ENCODE data around the gene EPB41L4B. TPM values are rescaled to one million over a fixed set of nuclear protein-coding genes. Genes with fewer than 3 reads are reported as not detected.
A peak's percentile ranks its signal among the peaks of the same experiment; 100 is the strongest.

EPB41L4B gene
- total and polyA plus RNA-seq, 2 of the 4 experiments (the other 2 are of a cell fraction) = 0.36 to 0.54 TPM

- intact Hi-C loops (cut with micrococcal nuclease) = loop anchor here (2.0 to 10.0 kb wide), 4 partner anchors 138 to 388 kb away; partner anchors contain the start of genes ABITRAM, CTNNAL1, ELP1 and TMEM245
- H2BK20ac ChIP-seq (ENCODE audit: low read depth, low read length) = no peak overlapping the region
- no peak overlapping the region for H3K56ac ChIP-seq (ENCODE audit: extremely low read depth, insufficient read depth, low read length)
- H3K9me1 ChIP-seq (ENCODE audit: insufficient read depth, low read length) = no peaks in the 10 kb centered on the region; the same call in 1 of the 2 replicates
- 5% methylated on average over 25 of the region's 77 CpGs; no CpG with 5 or more reads in 1 of the 2 experiments for WGBS, 2 experiments (ENCODE audit: extremely low coverage in 2 of 2, insufficient read length in 1 of 2)
- in situ Hi-C loops (cut with MboI; ENCODE audit: low sequenced_read_pairs) = loop anchor here (10.0 to 25.0 kb wide), 3 partner anchors 133 to 426 kb away; no protein-coding TSS in a partner anchor
- H2BK120ac ChIP-seq (ENCODE audit: low read depth, low read length) = no peak overlapping the region
- no peak overlapping the region for H3K18ac ChIP-seq (ENCODE audit: low read depth, low read length)
- no peaks in the 10 kb centered on the region for H4K20me1 ChIP-seq (ENCODE audit: insufficient read depth, low read length)
- no peak overlapping the region for H2BK5ac ChIP-seq (ENCODE audit: low read depth, low read length, poor library complexity, severe bottlenecking)
- no peak overlapping the region for H3K27ac ChIP-seq (ENCODE audit: insufficient read depth, low read length)
- DNase-seq = no peak
- peak; percentile 64 for ATAC-seq (ENCODE audit: low read depth)
- H3K4me3 ChIP-seq (ENCODE audit: insufficient read depth, low read depth, low read length) = peak overlapping the region; percentile 45
- no peak overlapping the region for H2AK9ac ChIP-seq (replicated peaks; ENCODE audit: low read depth, low read length, poor library complexity)
- H3K9ac ChIP-seq (ENCODE audit: low read depth, low read length) = no peak overlapping the region
- H2AK5ac ChIP-seq (ENCODE audit: low read depth, low read length) = no peak overlapping the region
- H3K4me1 ChIP-seq (ENCODE audit: control insufficient read depth, insufficient read depth, low read length) = peaks cover 2% of the 10 kb centered on the region
- H4K5ac ChIP-seq (ENCODE audit: low read depth, low read length) = no peak overlapping the region
- no peak for TF ChIP-seq CTCF (conservative IDR thresholded peaks at IDR 0.05; ENCODE audit: low read depth, low read length)
- no peak for TF ChIP-seq ELK1 (IDR thresholded peaks at IDR 0.05; ENCODE audit: borderline replicate concordance, low read depth, low read length)
- TF ChIP-seq CEBPB (IDR thresholded peaks at IDR 0.05; ENCODE audit: low read depth, low read length) = no peak
- TF ChIP-seq RCOR1 (IDR thresholded peaks at IDR 0.05; ENCODE audit: insufficient replicate concordance, low read length) = no peak
- TF ChIP-seq CHD1 (IDR thresholded peaks at IDR 0.05; ENCODE audit: low read depth, low read length) = no peak
- no peak for TF ChIP-seq RFX5 (IDR thresholded peaks at IDR 0.05; ENCODE audit: low read depth, low read length)
- no peak for TF ChIP-seq MAZ (IDR thresholded peaks at IDR 0.05; ENCODE audit: borderline replicate concordance, low read depth, low read length)
- no peak for TF ChIP-seq BHLHE40 (IDR thresholded peaks at IDR 0.05; ENCODE audit: low read depth, low read length)
- TF ChIP-seq RAD21 (IDR thresholded peaks at IDR 0.05; ENCODE audit: low read length) = no peak
- TF ChIP-seq MAFK (IDR thresholded peaks at IDR 0.05; ENCODE audit: low read depth, low read length) = no peak
- no peak for TF ChIP-seq SMC3 (IDR thresholded peaks at IDR 0.05; ENCODE audit: low read depth, low read length)
- no peak for TF ChIP-seq NFE2L2 (IDR thresholded peaks at IDR 0.05; ENCODE audit: low read depth, low read length)
- TF ChIP-seq USF2 (IDR thresholded peaks at IDR 0.05; ENCODE audit: low read depth, low read length) = no peak
- no peak for TF ChIP-seq FOS (IDR thresholded peaks at IDR 0.05; ENCODE audit: low read depth, low read length)
- TF ChIP-seq POLR2A (IDR thresholded peaks at IDR 0.05; ENCODE audit: low read depth, low read length) = no peak
- ChIA-PET CTCF (no interaction called here), POLR2A (ENCODE audit: unreplicated experiment) (no interaction called here)
- no peak overlapping the region for H3K14ac ChIP-seq (replicated peaks; ENCODE audit: low read depth, low read length)
- BruUV-seq (replicated peaks) = no TSS peak
- no peak overlapping the region for H3K4ac ChIP-seq (ENCODE audit: low read depth, low read length)
- no peaks in the 10 kb centered on the region for H3K79me1 ChIP-seq (ENCODE audit: low read depth in 1 of 2, low read length in 2 of 2)
- no peak overlapping the region for H4K91ac ChIP-seq (ENCODE audit: insufficient read depth, low read depth, low read length)
- H4K8ac ChIP-seq (ENCODE audit: low read depth in 2 of 2, low read length in 2 of 2) = no peak overlapping the region
- no peak overlapping the region for H3K4me2 ChIP-seq (ENCODE audit: low read depth, low read length)
- dilution Hi-C loops (cut with HindIII; ENCODE audit: low sequenced_read_pairs, unreplicated experiment) = no loop called here
- H3K27me3 ChIP-seq (ENCODE audit: control insufficient read depth, insufficient read depth, low read length) = peaks cover 54% of the 10 kb centered on the region
- no peaks in the 10 kb centered on the region for H3K36me3 ChIP-seq (ENCODE audit: control insufficient read depth, insufficient read depth, low read length)
- H3K23ac ChIP-seq (ENCODE audit: low read depth, low read length) = no peak overlapping the region
- H2AFZ ChIP-seq (replicated peaks; ENCODE audit: low read length, poor library complexity) = peak overlapping the region; percentile 59
- no peaks in the 10 kb centered on the region for H3K9me3 ChIP-seq (ENCODE audit: control insufficient read depth, insufficient read depth, low read length)
- H2BK15ac ChIP-seq (ENCODE audit: low read depth, low read length) = no peak overlapping the region
These were observed 523 bp downstream of the EPB41L4B start for GRCh38 chr9:109320331-109320741.

Data from IMR-90 (cell line).